Activated CD8-positive, alpha-beta memory T cell treated with anti-CD3 and anti-CD28 coated beads, Interleukin-2, amount 50 U/mL, for 48 hours (primary cell): ENCODE measurements around the gene ZNF232.
A peak's percentile ranks its signal among the peaks of the same experiment; 100 is the strongest.
"Not testable (repeated sequence)": the region's sequence is repeated elsewhere in the genome, so short reads cannot be mapped to it uniquely, and the experiment has no call there.

ENCODE experiments used
- DNase-seq: peaks from one replicate; pipeline ENCODE4 v3.0.0-alpha.2; 2020

Gene ZNF232

DNA sequence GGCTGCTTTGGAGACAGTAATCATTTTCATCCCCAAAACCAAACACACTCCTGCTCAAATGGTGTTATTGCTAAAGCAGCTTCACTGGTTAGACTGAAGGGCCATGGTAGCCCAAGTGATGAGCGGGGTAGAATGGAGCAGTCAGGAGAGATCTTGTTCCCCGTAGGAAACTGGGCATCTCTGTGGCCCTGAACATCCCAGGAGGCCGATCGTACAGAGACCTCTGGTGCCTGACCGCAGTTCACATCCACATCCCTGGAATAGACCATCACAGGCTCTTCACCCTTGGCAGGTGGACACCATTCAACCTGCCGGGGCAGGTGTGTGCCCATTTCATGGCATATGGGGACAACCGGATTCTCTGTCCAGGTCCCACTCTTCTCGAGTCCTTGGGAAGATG lies 18.1 kb upstream of the ZNF232 start:
- not testable (repeated sequence) for DNase-seq

DNA sequence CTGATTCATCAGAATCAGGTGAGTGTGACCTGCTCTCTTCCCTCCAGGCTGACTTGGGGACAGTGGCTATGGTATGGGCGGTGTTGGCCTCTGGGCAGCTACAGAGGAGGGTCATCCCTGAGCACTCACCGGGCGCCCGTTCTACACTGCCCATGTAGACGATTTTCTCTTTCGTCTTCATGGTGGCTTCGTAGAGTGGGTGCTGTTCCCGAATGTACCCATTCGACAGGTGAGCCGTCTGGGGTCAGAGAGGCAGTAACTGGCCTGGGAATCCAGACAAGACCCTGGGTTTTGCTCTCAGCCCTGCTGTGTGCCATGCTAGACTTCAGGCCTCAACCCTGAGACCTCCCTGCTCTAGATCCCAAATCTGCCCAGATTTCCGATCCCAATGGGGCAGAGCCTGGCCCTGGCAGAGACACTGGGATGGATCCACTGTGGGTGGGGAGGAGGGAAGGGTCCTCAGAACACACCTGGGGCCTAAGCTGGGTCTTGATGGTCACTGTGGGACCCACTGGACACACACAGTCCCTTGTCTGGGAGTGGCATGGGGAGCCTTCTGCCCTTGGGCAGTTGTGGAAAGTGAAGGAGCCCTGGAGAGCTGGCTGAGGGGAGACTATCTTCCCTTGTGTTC lies 17.3 kb upstream of the ZNF232 start:
- DNase-seq: no peak

DNA sequence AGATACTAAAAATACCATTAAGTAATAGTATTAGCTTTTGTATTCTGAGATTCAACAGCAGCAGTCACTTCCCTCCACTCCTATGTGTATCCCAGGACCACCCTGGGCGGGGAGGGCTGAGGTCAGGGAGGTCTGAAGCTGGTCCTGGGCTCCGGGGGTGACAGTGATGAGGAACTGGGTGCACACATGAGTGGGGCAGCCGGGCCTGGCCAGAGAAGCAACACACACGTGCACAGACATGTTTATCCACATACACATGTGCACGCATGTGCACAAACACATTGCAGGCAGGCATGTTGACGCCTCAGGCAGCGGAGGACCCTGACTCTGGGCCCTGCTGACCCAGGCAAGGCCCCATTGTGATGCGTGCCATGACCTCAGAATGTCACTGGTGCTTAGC lies 16.7 kb upstream of the ZNF232 start:
- not testable (repeated sequence) for DNase-seq

- no peak for DNase-seq
Observed at GRCh38 chr17:5127910-5128309, 16.2 kb upstream of the ZNF232 start.

GRCh38 chr17:5126719-5127488 lies 15.2 kb upstream of the ZNF232 start:
- DNase-seq: no peak

- not testable (repeated sequence) for DNase-seq
Observed at GRCh38 chr17:5124896-5125295, 13.2 kb upstream of the ZNF232 start.

- not testable (repeated sequence) for DNase-seq
Observed at GRCh38 chr17:5124125-5124760, 12.6 kb upstream of the ZNF232 start.

GRCh38 chr17:5123343-5124124 lies 11.9 kb upstream of the ZNF232 start:
- peak; percentile 44 for DNase-seq

DNA sequence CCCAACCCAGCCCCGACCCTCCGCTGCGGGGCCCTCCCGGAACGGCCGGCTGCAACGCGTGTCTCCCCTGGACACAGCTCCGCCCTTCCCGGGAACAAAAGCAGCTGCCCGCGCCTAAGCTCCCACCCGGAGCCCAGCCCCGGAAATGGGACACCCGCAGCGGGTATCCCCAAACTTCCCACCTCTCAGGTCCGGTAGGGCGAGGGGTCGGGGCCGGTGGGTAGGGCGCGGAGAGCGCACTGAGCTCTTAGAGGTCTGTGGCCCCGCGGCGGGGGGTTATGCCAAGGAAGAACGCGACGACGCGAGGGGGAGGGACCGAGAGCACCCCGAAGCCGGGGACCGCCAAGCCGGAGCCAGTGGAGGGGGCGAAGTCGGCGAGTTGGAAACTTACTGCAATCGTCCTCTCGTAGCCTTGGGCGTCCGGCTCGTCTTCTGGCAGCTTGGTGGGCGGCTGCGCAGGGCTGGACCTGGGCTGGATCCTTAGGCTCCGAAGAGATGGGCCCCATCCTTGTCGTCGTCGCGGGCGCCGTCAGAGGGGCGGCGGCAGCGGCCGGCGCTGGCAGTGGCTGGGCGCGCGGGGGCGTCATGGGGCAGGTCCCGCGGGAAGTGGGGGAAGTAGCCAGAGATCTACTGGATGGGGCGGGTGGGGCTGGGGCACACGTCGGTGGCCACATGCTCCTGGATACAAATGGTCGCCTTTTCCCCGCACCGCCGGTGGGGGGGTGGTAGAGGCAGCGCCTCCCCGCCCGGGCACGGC lies 11.1 kb upstream of the ZNF232 start:
- DNase-seq: peak; percentile 50

DNA sequence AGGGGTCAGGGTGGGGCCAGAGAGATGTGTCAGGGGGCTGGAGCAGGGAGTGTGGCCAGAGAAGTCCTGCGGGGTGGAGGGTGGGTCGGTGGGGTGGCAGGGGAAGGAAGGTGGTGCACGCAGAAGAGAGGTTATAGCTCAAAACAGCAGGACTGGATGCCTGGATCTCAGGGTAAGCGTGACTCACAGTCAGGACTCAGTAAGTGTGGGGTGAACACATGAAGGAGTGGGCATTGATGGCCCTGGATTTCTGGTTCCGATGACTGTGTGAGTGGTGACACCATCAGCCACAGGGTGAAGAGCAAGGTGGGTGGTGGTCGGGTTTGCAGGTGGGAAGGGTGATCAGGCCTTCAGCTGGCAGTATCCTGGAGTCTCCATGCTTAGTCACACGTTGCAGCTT lies 10.4 kb upstream of the ZNF232 start:
- peak; percentile 34 for DNase-seq

DNA sequence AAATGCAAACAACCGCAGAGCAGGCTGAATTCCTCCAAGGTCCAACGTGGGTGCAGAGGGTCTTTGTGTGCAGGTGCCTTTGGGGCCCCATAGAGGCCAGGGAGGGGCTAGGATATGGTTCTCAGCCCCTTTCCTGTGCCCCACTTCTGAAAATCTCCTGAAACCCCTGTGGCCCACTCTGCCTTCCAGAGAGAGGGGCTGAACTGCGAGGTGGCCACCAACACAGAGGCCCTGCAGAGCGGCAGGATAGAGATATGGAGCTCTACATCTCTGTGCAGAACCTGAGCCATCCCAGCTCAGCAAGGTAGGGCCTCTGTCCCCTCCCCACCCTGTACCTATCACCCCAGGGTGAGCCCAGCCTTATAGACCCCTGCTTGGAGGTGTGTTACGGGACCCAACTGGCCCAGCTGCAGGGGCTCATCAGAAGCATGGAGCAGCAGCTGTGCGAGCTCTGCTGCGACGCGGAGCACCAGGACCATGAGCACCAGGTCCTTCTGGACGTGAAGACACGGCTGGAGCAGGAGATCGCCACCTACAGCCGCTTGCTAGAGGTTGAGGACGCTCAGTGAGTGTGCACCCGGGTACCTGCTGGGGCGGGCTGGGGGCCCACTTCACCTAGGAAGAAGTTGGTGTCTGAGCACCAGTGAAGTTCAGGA lies 9.6 kb upstream of the ZNF232 start:
- DNase-seq: peak; percentile 36

GRCh38 chr17:5120436-5121185 lies 8.9 kb upstream of the ZNF232 start:
- DNase-seq: peak; percentile 40

DNA sequence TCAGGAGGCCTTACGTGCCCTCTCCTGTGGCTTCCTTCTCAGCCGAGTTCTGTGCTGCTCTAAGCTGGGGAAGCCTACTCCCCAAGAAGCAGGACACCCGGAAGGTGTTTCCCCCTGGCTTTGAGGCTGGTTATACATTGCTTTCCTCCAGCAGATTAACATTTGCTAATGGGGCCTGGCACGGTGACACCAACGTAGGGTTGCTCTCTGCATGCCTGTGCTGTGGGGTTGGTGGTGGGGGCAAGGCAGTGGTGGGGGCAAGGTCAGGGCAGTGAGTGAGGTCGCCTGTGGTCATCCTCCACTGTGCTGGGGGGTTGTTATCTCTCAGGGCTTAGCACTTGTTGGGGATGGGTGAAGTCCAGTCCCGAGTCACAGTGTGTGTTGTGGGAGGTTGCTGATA lies 8.4 kb upstream of the ZNF232 start:
- DNase-seq: no peak

DNA sequence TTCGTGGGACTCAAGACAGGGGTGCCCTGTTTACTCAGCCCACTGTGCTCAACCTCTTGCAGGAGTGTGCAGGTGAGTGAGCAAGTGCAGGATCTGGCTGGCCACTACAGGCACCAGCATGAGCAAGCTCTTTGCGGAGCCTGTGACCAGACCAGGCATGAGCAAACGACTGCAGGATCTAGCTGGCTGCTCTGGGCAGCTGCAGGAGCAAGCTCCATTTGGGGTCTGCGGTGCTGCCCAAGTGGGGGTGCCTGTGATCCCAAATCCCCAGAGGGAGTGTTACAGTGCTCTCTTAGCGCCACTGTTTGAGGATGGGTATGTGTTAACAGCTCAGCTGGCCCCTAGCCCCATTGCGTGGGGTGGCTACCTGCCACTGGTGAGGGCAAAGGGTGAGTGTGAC lies 6.5 kb upstream of the ZNF232 start:
- DNase-seq: no peak

DNA sequence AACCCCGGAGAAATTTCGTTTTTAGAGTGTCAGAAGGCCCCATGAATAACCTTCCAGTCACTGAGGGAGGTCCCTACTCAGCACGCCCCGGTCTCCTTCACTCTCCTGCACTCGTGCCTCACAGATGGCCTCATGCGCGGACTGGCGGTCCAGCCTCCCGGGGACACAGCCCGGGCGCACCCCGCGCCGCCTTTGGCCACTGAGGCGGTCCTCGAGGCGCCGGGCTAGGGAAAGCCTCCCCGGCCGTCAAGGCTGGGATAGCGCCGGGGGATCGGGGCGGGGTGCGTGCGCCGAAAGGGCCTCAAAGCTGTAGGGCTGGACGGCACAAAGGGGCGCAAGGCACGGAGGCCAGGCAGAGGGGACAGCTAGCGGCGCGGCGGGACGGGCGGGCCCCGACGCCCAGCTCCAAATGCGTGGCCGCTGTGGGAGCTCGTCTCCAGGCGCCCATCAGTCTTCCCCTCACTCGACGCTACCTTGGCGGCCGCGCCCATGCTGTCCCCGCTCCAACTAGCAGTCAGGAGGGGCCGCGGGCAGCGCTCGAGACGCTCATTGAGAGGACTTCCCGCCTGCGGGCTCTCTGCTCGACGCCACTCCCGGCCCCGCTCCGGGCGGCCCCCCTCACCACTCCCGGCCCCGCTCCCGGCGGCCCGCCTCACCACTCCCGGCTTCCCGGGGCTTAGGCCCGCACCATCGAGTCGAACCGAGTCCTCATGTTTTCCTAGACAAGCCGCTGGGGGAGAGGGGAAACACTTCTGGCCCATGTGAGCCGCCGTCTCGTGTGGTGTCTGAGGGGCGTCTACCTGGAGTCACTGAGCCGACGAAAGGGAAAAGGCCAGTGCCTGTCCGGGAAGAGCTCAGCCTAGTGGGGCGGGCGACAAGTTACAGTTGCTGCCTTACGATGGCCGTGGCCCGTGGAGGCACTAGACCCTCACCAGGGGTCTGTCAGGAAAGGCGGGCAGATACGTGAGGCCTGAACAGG lies 4.3 kb upstream of the ZNF232 start, which contains the start of gene USP6:
TSS of gene USP6 (plus strand) at position 360 of the 979 bp plus-strand sequence. CDS start 14,336 bp downstream, outside the sequence.
- DNase-seq: peak; percentile 61

GRCh38 chr17:5110816-5111215 lies 862 bp downstream of the ZNF232 start:
- no peak for DNase-seq

GRCh38 chr17:5100832-5101231 lies 10.8 kb downstream of the ZNF232 start:
- DNase-seq: no peak

DNA sequence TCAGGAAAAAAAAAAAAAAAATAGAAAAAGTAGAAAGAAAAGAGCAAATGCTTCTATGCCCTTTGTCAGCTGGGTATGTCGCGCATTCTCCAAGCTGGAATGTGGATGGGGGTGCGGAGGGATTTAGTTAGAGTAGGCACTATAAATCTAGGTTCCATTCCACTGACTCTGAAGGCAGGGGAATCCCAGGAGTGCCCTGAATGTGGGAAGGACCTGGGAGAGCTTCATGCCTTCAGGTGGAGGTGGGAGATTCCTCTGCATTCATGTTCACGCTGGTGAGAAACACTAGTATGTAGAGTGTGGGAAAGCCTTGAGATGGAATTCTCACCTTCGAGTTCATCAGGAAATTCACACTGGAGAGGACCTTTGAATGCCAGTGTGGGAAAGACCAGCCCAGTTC lies 12.4 kb downstream of the ZNF232 start:
- no peak for DNase-seq

DNA sequence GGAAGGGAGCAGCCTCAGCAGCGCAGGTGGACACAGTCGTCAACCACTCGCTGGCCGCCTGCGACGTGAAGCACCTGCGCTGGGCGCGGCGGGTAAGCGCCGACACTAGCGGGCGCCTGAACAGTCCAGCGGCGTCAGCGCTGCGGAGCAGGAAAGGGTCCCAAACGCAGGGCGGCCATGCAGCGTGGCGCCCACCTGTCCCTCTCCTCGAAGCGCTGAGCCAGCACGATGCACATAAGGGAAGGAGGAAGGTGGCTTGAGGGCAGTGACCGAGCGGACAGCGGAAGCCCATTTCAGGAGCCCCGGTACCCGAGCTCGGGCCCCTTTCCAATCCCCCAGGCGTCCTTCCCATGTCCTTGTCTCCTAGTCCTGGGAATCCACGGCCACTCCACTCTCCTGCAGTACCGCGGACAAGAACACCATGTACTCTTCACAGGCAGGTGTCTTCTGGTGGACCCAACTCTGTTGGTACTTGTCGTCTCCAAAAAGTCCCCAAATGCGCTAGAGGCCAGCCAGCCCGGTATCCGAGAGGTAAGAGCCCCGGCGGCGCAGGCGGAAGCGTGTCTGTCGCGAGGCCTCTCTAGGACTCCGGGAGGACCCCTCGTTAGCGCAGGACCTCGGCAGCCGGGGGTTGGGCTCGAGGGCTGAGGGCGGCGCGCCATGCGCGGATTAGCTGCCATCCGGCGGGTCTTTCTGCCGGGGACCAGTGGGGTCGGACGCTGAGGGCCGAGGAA lies 14.4 kb downstream of the ZNF232 start:
- DNase-seq: peak; percentile 68
